ENCODE measurements around the gene TCERG1L.

Gene TCERG1L

DNA sequence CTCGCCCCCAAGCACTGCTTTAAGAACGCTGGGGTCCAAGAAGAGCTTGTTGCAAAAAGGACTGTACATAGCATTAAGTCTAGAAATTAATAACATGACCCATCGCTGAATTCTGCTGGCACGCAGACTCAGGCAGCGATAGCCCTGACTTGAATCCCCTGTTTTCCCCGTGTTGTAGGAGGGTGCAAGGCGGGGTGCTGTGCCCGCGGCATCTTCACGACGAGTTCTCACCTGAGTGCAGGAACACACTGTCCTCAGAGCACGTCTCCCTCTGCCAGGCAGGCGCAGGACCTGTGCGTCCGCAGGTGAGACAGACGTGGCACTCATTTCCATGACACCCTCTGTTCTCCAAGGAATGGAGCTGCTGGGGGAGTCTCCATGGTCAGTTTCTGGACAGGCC lies 243.2 kb downstream of the TCERG1L start:
- no peak for TF ChIP-seq POLR2AphosphoS5 (IDR thresholded peaks at IDR 0.05; ENCODE audit: low read depth, low read length)
- no peak for TF ChIP-seq POLR2A (IDR thresholded peaks at IDR 0.05; ENCODE audit: low read depth, low read length)
- DNase-seq (ENCODE audit: insufficient read length) (no peak), FAIRE-seq (no peak)

DNA sequence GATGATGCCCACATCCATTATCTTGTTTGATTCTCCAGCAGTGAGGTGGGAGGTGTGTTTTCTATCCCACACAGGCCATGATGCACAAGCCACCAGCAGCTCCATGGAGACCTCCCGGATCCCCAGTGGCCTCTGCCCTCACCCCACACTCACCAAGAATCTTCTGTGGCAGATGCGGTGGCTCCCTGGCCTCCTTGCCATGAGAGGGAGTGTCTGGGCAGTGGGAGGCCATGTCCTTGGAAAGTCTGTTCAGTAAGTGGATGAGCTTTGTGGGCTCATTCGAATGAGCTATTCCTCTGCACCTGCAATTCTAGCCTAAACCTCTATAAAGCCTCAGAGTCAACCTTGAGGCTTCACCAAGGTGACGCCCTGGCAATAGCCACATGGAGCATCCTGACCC lies 243.8 kb downstream of the TCERG1L start:
- DNase-seq (ENCODE audit: insufficient read length) (no peak), FAIRE-seq (no peak)
- TF ChIP-seq TAF1 (IDR thresholded peaks at IDR 0.05; ENCODE audit: borderline replicate concordance, low read depth, low read length) (no peak), POLR2A (IDR thresholded peaks at IDR 0.05; ENCODE audit: low read depth, low read length) (no peak), POLR2AphosphoS5 (IDR thresholded peaks at IDR 0.05; ENCODE audit: low read depth, low read length) (no peak)

DNA sequence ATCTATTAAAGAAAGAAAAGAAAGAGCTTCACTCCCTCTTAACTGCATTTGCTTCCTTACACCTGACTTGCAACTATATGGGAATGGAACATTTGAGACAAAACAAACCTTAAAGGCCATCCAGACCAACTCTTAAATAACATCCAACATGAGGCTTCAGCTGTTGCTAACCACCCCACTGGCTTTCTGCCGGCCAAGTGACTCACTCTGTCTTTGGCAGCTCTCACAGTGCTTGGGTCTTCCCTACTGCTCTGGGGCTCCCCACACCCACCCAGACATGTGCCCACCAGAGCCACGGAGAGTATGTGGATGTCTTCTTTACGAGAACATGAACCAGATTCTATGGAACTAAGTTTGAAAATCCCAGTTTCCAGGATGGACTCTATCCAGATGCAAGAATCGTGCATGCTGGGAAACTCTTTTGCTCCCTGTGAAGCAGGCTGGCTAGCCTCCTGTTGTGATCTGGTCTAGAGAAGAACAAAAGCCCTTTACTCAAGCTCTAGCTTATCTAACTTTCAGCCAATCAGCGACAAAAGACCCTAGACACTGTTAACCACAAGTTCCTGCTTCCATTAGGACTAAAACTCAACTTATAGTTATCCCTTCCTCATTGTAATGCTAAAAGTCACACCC lies 245.7 kb downstream of the TCERG1L start:
- no peak for DNase-seq (ENCODE audit: insufficient read length)
- FAIRE-seq, result no peak
- TF ChIP-seq TAF1 (IDR thresholded peaks at IDR 0.05; ENCODE audit: borderline replicate concordance, low read depth, low read length) (no peak), POLR2AphosphoS5 (IDR thresholded peaks at IDR 0.05; ENCODE audit: low read depth, low read length) (no peak), POLR2A (IDR thresholded peaks at IDR 0.05; ENCODE audit: low read depth, low read length) (no peak)

DNA sequence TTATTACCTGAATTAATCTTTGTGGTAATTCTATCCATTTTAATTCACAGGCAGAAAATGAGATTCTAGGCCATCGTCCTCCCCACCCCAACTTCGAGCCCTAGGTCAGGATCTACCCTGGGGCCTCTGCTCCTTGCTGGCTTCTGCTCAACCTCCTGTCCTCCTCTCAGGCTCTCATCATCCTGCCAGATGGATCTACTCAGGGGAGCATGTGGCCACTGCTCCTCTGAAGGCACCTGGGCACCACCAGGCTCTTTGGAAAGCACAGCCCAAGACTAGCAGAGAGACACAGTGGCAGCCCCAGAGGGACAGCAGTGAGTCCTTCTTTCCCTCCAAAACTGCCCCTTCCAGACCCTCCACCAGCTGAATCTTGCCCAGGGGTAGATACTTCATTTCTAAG lies 248.2 kb downstream of the TCERG1L start:
- TF ChIP-seq POLR2AphosphoS5 (IDR thresholded peaks at IDR 0.05; ENCODE audit: low read depth, low read length), result no peak
- TF ChIP-seq POLR2A (IDR thresholded peaks at IDR 0.05; ENCODE audit: low read depth, low read length), result no peak
- FAIRE-seq, result no peak
- DNase-seq (ENCODE audit: insufficient read length), result no peak

DNA sequence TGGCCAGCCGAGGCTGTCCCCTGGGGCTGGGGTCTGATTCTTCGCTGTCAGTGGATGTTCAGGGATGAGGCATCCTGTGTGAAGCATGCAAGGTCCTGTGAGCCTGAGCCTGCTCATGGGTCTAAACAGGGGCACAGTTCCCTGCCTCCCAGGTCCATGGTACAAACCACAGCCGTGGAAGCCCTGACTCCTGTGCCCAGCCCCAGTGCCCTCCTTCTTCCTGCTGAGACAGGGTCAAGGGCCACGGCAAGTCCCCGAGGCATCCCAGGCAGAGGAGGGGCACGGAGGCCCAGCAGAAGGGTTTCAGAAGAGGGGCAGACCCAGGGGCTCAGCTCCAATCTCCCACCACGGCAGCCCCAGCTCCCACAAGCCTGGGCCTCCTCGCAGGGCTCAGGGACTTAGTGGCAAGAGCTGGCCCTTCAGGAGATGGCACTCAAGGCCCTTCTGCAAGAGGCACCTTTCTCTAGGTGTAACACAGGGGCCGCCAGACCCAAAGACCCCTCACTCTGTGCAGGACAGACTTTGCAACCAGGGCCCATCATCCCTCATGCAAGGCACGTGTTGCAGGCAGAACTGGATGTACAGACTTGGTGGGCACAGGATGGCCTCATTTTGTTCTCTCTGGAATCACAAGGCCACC lies 248.8 kb downstream of the TCERG1L start:
- TF ChIP-seq POLR2A (IDR thresholded peaks at IDR 0.05; ENCODE audit: low read depth, low read length) (no peak), TAF1 (IDR thresholded peaks at IDR 0.05; ENCODE audit: borderline replicate concordance, low read depth, low read length) (no peak), POLR2AphosphoS5 (IDR thresholded peaks at IDR 0.05; ENCODE audit: low read depth, low read length) (no peak)
- no peak for DNase-seq (ENCODE audit: insufficient read length)
- FAIRE-seq, result no peak

DNA sequence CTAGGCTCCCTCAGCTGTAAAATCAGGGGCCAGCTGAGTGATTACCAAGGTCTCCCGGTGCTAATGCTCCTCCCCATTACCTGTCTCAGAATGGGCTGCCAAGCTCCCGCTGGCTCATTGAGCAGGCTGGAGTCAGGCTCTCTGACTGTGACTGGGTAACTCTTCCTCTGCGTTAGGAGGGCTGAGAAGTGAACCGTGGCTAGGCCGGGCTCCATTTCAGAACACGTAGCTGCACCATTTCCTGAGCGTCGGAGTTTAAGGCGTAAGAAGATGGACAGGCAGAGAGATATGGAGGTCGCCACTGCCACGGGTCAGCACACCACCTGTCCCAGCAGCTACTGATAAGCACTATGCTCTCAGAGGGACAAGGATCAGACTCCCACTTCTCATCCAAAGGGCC lies 250.3 kb downstream of the TCERG1L start:
- TF ChIP-seq TAF1 (IDR thresholded peaks at IDR 0.05; ENCODE audit: borderline replicate concordance, low read depth, low read length) (no peak), POLR2A (IDR thresholded peaks at IDR 0.05; ENCODE audit: low read depth, low read length) (no peak), POLR2AphosphoS5 (IDR thresholded peaks at IDR 0.05; ENCODE audit: low read depth, low read length) (no peak)
- FAIRE-seq (no peak), DNase-seq (ENCODE audit: insufficient read length) (no peak)

DNA sequence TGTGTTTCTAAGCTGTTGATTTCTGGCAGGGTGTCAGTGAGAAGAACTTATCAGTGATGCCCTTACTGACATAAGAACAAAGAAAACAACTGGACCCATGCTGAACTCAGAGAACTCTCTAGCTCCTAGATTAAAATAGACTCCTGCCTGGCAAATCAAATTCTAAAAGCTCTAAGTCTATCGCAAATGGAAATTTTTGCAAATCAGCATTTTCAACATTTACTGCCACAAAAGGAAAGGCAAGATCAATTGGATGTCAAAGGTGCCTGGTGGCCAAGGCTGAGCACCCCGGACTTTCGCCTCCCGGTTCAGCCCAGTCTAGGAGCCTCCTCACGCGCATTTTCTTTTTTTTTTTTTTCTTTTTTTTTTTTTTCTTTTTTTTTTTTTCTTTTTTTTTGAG lies 251.6 kb downstream of the TCERG1L start:
- TF ChIP-seq TAF1 (IDR thresholded peaks at IDR 0.05; ENCODE audit: borderline replicate concordance, low read depth, low read length) (no peak), POLR2AphosphoS5 (IDR thresholded peaks at IDR 0.05; ENCODE audit: low read depth, low read length) (no peak), POLR2A (IDR thresholded peaks at IDR 0.05; ENCODE audit: low read depth, low read length) (no peak)
- no peak for FAIRE-seq
- DNase-seq (ENCODE audit: insufficient read length), result no peak

DNA sequence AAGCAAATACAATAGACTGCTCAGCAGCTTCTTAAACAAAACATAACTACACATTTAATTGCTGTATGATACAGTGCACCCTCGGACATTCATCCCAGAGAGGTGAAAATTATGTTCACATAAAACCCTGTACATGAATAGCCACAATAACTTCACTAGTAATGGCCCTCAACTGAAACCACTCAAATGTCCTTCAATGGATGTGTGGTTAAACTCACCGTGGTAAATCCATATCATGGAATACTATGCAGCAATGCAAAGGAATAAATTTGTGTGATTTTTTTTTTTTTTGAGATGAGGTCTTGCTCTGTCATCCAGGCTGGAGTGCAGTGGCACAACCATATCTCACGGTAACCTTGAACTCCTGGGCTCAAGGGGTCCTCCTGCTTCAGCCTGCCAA lies 252.7 kb downstream of the TCERG1L start:
- TF ChIP-seq TAF1 (IDR thresholded peaks at IDR 0.05; ENCODE audit: borderline replicate concordance, low read depth, low read length) (no peak), POLR2AphosphoS5 (IDR thresholded peaks at IDR 0.05; ENCODE audit: low read depth, low read length) (no peak), POLR2A (IDR thresholded peaks at IDR 0.05; ENCODE audit: low read depth, low read length) (no peak)
- DNase-seq (ENCODE audit: insufficient read length), result no peak
- FAIRE-seq, result no peak

DNA sequence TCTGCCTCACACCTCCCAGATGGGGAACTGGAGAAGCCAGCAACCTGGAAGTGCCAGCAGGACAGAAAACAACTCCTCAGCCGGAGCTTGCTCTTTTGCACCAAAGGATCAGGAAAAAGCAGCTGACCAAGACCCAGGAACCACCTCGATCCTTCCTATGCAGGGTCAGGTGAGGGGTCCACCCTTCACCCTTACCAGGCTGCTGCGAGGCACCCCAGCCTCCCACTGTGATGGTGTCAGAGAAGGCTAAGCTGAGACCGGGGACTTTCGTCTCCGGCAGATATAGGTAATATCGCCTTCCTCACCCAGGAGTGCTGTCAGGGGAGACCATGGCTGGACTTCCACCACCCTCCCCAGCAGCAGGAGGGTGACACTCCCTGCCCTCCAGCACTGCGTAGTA lies 254.7 kb downstream of the TCERG1L start:
- TF ChIP-seq POLR2A (IDR thresholded peaks at IDR 0.05; ENCODE audit: low read depth, low read length), result no peak
- no peak for TF ChIP-seq TAF1 (IDR thresholded peaks at IDR 0.05; ENCODE audit: borderline replicate concordance, low read depth, low read length)
- TF ChIP-seq POLR2AphosphoS5 (IDR thresholded peaks at IDR 0.05; ENCODE audit: low read depth, low read length), result no peak
- no peak for DNase-seq (ENCODE audit: insufficient read length)
- FAIRE-seq, result no peak

DNA sequence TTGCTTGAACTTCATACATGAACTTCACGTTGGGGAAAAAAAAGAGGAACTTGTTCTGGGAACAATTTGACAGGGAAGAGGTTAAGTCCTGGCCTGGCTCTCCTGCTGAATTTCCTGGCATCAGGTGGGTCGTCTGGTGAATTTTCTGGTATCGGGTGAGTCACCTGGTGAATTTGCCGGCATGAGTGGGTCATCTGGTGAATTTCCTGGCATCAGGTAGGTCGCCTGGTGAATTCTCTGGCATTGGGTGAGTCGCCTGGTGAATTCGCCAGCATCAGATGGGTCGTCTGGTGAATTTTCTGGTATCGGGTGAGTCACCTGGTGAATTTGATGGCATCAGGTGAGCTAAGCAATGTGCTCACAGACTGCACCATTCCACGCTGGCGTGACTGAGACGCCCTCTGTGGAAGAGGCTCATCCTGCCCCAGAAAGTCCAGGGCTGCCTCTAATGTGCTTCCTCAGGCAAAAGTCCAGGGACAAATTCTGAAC lies 255.4 kb downstream of the TCERG1L start:
- no peak for DNase-seq (ENCODE audit: insufficient read length)
- TF ChIP-seq POLR2A (IDR thresholded peaks at IDR 0.05; ENCODE audit: low read depth, low read length) (no peak), TAF1 (IDR thresholded peaks at IDR 0.05; ENCODE audit: borderline replicate concordance, low read depth, low read length) (no peak), POLR2AphosphoS5 (IDR thresholded peaks at IDR 0.05; ENCODE audit: low read depth, low read length) (no peak)
- no peak for FAIRE-seq

DNA sequence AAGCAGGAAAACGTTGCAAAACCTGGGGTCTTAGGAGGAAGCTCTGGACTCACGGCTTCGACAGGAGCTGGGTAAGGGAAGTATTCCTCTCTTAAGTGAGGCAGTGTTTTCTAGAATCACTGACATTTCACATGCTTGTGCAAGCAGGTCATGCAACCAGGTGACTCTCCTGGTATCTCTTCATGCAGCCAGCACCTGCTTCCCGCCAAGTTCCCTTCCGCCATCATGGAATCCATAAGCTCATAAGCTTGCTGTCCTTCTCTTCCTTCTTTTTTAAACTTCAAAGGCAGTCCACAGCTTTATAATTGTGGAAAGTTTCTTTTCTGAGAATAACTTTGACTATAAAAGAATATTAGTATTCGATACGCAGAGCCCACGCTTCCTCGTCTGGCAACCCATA lies 256.1 kb downstream of the TCERG1L start:
- DNase-seq (ENCODE audit: insufficient read length), result no peak
- TF ChIP-seq TAF1 (IDR thresholded peaks at IDR 0.05; ENCODE audit: borderline replicate concordance, low read depth, low read length), result no peak
- TF ChIP-seq POLR2A (IDR thresholded peaks at IDR 0.05; ENCODE audit: low read depth, low read length), result no peak
- TF ChIP-seq POLR2AphosphoS5 (IDR thresholded peaks at IDR 0.05; ENCODE audit: low read depth, low read length), result no peak
- FAIRE-seq, result no peak

DNA sequence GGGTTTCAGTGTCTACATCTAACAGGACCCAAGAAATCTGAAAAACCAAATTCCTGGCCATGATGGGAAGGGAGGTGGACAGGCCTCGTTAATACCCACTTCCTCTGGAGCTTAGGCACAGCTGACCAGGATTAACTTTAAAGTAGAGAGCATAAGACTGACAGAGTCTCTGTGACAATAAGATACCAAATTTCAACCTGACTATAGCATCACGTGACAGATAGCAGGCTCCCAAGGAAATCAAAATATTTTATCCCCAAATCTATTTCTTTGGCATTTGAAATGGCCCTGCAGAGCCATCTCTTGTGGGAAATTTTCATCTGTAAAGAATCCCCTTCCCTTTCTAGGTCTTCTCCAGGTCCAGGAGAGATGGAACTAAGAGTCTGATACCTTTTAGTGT lies 258.3 kb downstream of the TCERG1L start:
- DNase-seq (ENCODE audit: insufficient read length), result no peak
- no peak for FAIRE-seq
- TF ChIP-seq POLR2AphosphoS5 (IDR thresholded peaks at IDR 0.05; ENCODE audit: low read depth, low read length) (no peak), POLR2A (IDR thresholded peaks at IDR 0.05; ENCODE audit: low read depth, low read length) (no peak), TAF1 (IDR thresholded peaks at IDR 0.05; ENCODE audit: borderline replicate concordance, low read depth, low read length) (no peak)
